Stimulated activated CD4-positive, alpha-beta T cell treated with anti-CD3 and anti-CD28 coated beads, Interleukin-2, amount 100 ng/mL, for 48 hours (primary cell): Measurements from ENCODE around the gene KDM6B.

Experiments used
- DNase-seq, 2 donors: peaks; one replicate each; pipeline ENCODE4 v3.0.0-alpha.2; 2020

KDM6B gene

GRCh38 chr17:7824021-7824924 is 9.7 kb upstream of the KDM6B start:
- DNase-seq = no peak

DNA sequence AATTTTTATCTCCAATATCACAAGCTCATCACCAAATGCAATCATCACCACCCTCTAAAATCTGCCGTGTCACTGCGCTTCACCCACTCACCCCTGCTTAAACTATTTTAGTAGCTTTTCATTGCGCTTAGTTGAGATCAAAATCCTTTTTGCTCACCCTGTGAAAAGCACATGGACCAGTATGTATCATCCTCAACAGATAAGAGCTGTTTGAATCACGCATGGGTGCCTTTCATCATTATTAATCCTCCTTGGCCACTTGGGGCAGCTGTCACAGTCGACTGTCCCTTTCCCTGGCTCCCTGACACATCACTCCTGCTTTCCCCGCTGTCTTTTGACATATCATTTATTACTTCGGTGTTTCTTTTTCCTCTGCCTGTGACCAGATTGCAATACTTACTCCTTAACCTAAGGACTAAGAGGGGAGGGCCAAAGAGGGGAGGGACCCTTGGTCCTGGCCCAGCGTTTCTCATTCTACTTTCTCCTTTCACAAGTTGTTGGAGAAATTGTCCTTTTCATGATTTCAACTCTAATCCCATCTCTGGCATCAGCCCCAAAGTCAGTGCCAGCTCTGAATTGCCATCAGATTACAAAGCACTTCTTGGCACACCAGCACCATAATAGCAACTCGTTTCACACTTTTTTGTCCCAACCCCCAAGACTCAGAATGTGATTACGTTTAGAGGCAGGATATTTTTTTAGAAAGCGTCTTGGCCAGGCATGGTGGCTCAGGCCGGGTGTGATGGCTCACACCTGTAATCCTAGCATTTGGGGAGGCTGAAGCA is 8.6 kb upstream of the KDM6B start:
- no peak for DNase-seq

- DNase-seq = no peak
Observed at GRCh38 chr17:7830616-7831015, 3.4 kb upstream of the KDM6B start.

- DNase-seq = no peak
Observed at GRCh38 chr17:7831233-7831632, 2.8 kb upstream of the KDM6B start.

DNA sequence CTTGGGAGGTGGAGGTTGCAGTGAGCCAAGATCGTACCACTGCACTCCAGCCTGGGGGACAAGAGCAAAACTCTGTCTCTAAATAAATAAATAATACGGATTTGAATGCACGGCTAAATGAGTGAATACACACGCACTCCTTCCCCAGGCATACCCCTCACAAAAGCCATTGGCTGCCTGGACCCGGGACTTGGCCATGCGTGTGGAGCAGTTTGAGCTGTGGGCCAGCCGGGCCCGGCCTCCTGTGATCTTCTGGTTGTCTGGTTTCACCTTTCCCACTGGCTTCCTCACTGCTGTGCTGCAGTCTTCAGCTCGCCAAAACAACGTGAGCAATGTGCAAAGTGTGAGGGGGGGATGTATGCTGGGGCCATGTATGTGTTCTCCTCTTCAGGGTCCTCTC is 1.6 kb upstream of the KDM6B start:
- no peak for DNase-seq

- DNase-seq = no peak
Observed at GRCh38 chr17:7833011-7833794, 814 bp upstream of the KDM6B start.

DNA sequence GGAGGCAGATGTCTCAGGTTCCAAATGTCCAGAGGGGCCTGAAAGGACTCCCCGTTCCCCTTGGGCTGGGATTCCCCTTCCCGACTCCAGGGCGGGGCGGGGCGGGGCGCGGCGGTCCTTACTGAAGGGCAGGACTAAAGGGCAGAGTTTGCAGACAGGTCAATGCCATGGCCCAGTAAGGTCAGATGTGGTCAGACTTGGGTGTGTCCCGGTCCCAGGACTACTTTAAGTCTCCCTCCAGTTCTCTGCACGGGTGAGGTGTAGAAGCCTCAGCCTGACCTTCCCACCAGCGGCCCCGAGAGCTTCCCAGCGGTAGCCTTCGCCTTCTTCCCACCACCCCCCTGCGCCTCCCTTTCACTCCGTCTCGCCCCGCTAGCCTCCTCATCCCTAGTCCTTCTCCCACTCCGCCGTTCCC is 532 bp downstream of the KDM6B start:
- DNase-seq = peak in 1 of 2 donors; percentile 39

GRCh38 chr17:7834957-7835813 is 1.2 kb downstream of the KDM6B start:
- DNase-seq = peak; percentile 82

GRCh38 chr17:7835814-7836595 is 2.0 kb downstream of the KDM6B start:
- DNase-seq = no peak

DNA sequence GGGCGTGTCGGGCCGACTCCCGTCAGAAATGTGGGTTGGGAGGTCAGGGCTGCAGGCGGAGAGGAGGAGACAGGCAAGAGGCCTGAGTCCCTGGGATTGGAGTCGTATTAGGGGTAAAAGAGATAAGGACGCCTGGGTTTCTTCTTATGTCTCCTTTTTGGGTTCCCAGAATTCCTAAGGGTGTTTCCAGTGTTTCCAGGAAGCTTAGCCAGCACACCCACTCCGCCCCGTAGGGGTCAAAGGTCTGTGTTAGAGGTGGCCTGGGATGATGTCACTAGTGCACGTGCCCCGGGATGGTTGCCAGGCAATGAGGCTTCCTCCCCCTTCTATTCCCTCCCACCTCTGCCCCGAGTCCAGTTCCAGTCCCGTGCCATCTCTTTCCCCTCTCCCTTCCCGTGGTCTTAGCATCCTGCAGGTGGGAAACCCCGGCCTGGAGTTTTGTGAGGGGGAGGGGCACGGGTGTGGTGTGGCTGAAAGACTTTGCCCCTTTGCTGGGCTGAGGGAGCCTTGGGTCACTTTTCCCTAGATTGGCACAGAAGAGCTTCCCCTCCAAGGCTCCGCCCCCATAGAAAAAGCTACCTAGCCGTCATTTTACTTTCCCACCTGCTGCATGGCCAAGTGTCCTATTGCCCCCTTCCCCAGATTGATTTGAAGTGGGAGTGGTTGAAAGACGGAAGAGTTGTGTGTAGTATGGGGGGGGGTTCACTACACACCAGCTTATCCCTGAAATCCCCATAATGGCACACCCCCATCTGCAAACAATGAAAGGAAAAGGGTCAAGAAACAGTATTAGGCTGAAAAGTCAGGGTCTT is 2.8 kb downstream of the KDM6B start:
- DNase-seq = peak; percentile 46 to 58

DNA sequence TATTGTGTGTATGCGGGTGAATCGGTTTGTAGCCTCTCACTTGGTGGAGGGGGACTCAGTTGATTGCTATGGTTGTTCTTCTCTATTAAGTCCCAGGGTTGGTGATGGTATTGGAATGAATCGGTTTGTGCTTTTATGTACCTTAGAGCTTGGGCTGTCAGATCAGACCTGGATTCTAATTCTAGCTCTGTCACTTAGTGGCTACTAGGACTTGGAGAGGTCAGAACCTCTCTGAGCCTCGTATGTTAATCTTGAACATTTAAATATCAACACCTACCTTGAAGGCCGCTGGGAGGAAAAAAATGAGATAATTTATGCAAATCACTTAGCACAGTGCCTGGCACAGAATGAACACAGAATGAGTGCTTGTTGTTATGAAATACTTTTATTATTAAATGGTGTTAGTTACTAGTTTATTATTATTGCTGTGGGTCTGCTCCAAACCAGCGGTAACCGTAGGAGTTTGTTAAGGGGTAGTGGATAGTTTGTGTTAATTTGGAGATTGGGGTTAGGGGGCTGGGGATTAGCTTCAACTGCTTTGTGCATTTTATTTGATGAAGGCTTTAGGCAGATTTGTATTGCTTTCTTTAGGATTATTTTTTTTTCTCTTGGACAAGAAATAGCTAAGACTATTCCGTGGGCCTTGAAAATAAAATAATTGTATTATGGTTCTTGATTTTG is 3.5 kb downstream of the KDM6B start:
- no peak for DNase-seq

DNA sequence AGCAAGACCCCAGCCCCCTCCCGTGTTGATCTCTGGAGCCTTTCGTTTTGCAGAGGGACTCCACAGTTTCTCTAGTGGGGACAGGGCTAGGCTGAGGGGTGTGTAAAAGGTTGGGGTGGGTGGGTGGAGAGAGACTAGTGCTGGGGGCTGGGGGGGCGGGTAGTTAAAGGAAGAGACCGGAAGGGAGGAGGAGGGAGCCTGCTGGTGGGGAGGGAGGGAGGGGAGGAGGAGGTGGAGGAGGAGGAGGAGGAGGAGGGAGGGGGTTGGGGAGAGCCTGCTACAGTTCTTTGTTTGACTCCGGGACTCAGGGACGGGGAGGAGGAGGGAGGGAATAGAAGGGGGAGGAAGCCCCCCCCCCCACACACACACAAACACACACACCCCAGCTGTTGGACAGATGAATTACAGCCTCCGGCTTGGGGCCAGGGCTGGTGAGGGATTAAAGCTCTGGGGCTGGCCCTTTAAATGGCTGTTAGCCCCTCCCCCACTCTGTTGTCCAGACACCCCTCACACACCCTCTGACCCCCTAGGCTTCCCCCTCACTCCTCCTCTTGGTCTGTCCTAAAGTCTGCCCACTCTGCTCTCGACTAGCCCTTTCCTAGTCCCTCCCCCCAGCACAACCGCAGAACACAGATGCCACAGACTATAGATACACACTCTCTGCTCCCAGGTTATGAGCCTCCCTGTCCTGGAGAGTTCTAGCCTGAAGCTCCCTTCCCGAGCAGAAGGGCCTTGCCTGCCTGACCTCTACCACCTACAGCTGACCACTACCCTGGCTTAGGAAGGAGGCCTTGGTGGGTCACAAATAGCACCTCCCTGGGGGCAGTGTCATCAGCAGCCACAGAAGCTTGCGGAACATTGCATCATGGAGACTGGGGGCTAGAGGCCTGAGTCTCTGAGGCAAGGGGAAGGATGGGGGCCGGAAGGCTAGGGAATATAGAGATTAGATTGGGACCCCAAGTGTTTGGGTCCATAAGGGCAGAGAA is 4.4 kb downstream of the KDM6B start:
- DNase-seq = no peak

- no peak for DNase-seq
Observed at GRCh38 chr17:7839190-7839875, 5.3 kb downstream of the KDM6B start.

DNA sequence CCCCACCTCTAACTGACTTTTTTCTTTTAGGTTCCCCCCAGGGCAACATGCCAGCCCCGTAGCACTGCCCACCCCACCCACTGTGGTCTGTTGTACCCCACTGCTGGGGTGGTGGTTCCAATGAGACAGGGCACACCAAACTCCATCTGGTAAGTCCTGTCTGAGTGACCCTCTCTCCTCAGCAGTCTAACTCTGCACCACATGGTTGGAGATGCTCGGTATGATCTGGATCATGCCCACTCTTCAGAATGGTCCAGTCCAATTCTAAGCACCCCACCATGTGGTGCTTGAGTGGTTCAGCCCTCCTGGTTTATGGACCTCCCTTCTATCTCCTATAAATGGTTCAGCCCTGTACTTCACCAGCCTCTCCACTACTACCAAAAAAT is 5.9 kb downstream of the KDM6B start:
- no peak for DNase-seq

GRCh38 chr17:7840441-7840840 is 6.4 kb downstream of the KDM6B start:
- DNase-seq = no peak

GRCh38 chr17:7840875-7841274 is 6.9 kb downstream of the KDM6B start:
- DNase-seq = no peak

- DNase-seq = peak; percentile 84 to 89
Observed at GRCh38 chr17:7841396-7841914, 7.4 kb downstream of the KDM6B start.

GRCh38 chr17:7841915-7842379 is 7.9 kb downstream of the KDM6B start:
- peak; percentile 77 to 80 for DNase-seq
